D341Med (cell line): ENCODE results near the gene NXF3.
"Not testable (repeated sequence)": the region's sequence is repeated elsewhere in the genome, so short reads cannot be mapped to it uniquely, and the experiment has no call there.

ENCODE experiments used
- DNase-seq: peaks from one replicate; pipeline ENCODE4 v3.0.0; 2012; ENCODE audit warnings: low spot score

The NXF3 gene

GRCh38 chrX:103051260-103051789, 41.6 kb downstream of the NXF3 start:
- no peak for DNase-seq

GRCh38 chrX:103033371-103033770, 59.6 kb downstream of the NXF3 start:
- not testable (repeated sequence) for DNase-seq
